WTC11 (cell line): Measurements from ENCODE around the gene UVRAG. TPM values are rescaled to one million over a fixed set of nuclear protein-coding genes. Genes with fewer than 3 reads are reported as not detected.

ENCODE experiments used
- ATAC-seq: fragments of 200-7000 bp; cut with Tn5 transposase; 2 replicates; pipeline ENCODE4 v1.10.0; 2021; ENCODE audit warnings: mild to moderate bottlenecking, moderate library complexity
- CTCF ChIA-PET: fragments of 300-600 bp; sonication (Branson Sonifier 250); formaldehyde crosslinking; loops from one replicate; lab custom pipeline; 2021; ENCODE audit warnings: antibody characterized with exemption; lab: Charles Lee
- POLR2A ChIA-PET: fragments of 350-600 bp; sonication (Branson Sonifier 250); formaldehyde crosslinking; loops from one replicate; lab custom pipeline; 2021; ENCODE audit warnings: antibody characterized with exemption; lab: Charles Lee
- DNase-seq: peaks from one replicate; pipeline ENCODE4 v3.0.0; 2021; ENCODE audit warnings: low spot score
- H3K27ac Mint-ChIP-seq: 2 replicates; pipeline ENCODE4 v1.8.0; 2021; ENCODE audit warnings: mixed read lengths
- H3K27me3 Mint-ChIP-seq: 2 replicates; pipeline ENCODE4 v1.8.0; 2021; ENCODE audit warnings: low read depth, mild to moderate bottlenecking, moderate library complexity, mixed read lengths
- H3K36me3 Mint-ChIP-seq: 2 replicates; pipeline ENCODE4 v1.8.0; 2021; ENCODE audit warnings: mixed read lengths
- H3K4me1 Mint-ChIP-seq: 2 replicates; pipeline ENCODE4 v1.8.0; 2022; ENCODE audit warnings: mixed read lengths
- H3K4me3 Mint-ChIP-seq: 2 replicates; pipeline ENCODE4 v1.8.0; 2021; ENCODE audit warnings: mild to moderate bottlenecking, moderate library complexity, mixed read lengths
- H3K9me3 Mint-ChIP-seq: 2 replicates; pipeline ENCODE4 v1.8.0; 2021; ENCODE audit warnings: mixed read lengths
- CREB1 ChIP-seq: sonication (generic); formaldehyde crosslinking; IDR thresholded peaks from 2 replicates; pipeline ENCODE4 v1.8.0; 2023; ENCODE audit warnings: mild to moderate bottlenecking, missing genetic modification reagents
- ELF4 ChIP-seq: sonication (generic); formaldehyde crosslinking; IDR thresholded peaks from 2 replicates; pipeline ENCODE4 v1.8.1; 2022; ENCODE audit warnings: low read depth, mild to moderate bottlenecking, moderate library complexity, missing genetic modification reagents
- FOXK1 ChIP-seq: sonication (generic); formaldehyde crosslinking; IDR thresholded peaks from 2 replicates; pipeline ENCODE4 v1.8.0; 2022; ENCODE audit warnings: mild to moderate bottlenecking, moderate library complexity, missing genetic modification reagents
- NFE2L1 ChIP-seq: sonication (generic); formaldehyde crosslinking; IDR thresholded peaks from 2 replicates; pipeline ENCODE4 v1.8.1; 2023; ENCODE audit warnings: missing genetic modification reagents
- SMAD3 ChIP-seq: sonication (generic); formaldehyde crosslinking; IDR thresholded peaks from 2 replicates; pipeline ENCODE4 v1.8.0; 2022; ENCODE audit warnings: missing genetic modification reagents, mild to moderate bottlenecking, borderline replicate concordance
- SOX15 ChIP-seq: fragments of 250-450 bp; sonication (Bioruptor Pico); IDR thresholded peaks from 2 replicates; pipeline ENCODE4 v1.9.0; 2021; ENCODE audit warnings: mild to moderate bottlenecking
- TCF7 ChIP-seq: sonication (generic); formaldehyde crosslinking; IDR thresholded peaks from 2 replicates; pipeline ENCODE4 v1.8.0; 2022; ENCODE audit warnings: mild to moderate bottlenecking, low read depth, missing genetic modification reagents, moderate library complexity
- TEAD4 ChIP-seq: sonication (generic); formaldehyde crosslinking; IDR thresholded peaks from 2 replicates; pipeline ENCODE4 v1.8.0; 2022; ENCODE audit warnings: mild to moderate bottlenecking, missing genetic modification reagents
- ZNF121 ChIP-seq: sonication (generic); formaldehyde crosslinking; IDR thresholded peaks from 2 replicates; pipeline ENCODE4 v1.8.0; 2023; ENCODE audit warnings: missing genetic modification reagents
- ZNF396 ChIP-seq: fragments of 250-450 bp; sonication (Bioruptor Pico); IDR thresholded peaks from 2 replicates; pipeline ENCODE4 v1.8.0; 2021; ENCODE audit warnings: mild to moderate bottlenecking, moderate library complexity, borderline replicate concordance
- ZNF423 ChIP-seq: fragments of 250-450 bp; sonication (Bioruptor Pico); IDR thresholded peaks from 2 replicates; pipeline ENCODE4 v2.1.2; 2022; ENCODE audit warnings: mild to moderate bottlenecking, moderate library complexity
- total RNA-seq: library from RNA; stranded (reverse); gene quantifications from 3 replicates; pipeline ENCODE4 v1.2.3, GENCODE V29; 2021
- TF ChIP-seq, protein P1 (sequence below): sonication (generic); formaldehyde crosslinking; IDR thresholded peaks from 2 replicates; pipeline ENCODE4 v1.8.1; 2023; ENCODE audit warnings: mild to moderate bottlenecking, moderate library complexity, missing genetic modification reagents
- TF ChIP-seq, protein P2 (sequence below): sonication (generic); formaldehyde crosslinking; IDR thresholded peaks from 2 replicates; pipeline ENCODE4 v1.8.1; 2023; ENCODE audit warnings: mild to moderate bottlenecking, missing genetic modification reagents, moderate library complexity
- TF ChIP-seq, protein P3 (sequence below): sonication (generic); formaldehyde crosslinking; IDR thresholded peaks from 2 replicates; pipeline ENCODE4 v1.8.1; 2023; ENCODE audit warnings: mild to moderate bottlenecking, missing genetic modification reagents, moderate library complexity
- TF ChIP-seq, protein P4 (sequence below): fragments of 250-450 bp; sonication (Bioruptor Pico); IDR thresholded peaks from 2 replicates; pipeline ENCODE4 v1.9.0; 2021; ENCODE audit warnings: moderate library complexity, mild to moderate bottlenecking, inconsistent platforms, borderline replicate concordance
- TF ChIP-seq, protein P5 (sequence below): fragments of 250-450 bp; sonication (Bioruptor Pico); IDR thresholded peaks from 2 replicates; pipeline ENCODE4 v1.9.0; 2021; ENCODE audit warnings: mild to moderate bottlenecking
- TF ChIP-seq, protein P6 (sequence below): fragments of 250-450 bp; sonication (Bioruptor Pico); IDR thresholded peaks from 2 replicates; pipeline ENCODE4 v1.9.0; 2021; ENCODE audit warnings: mild to moderate bottlenecking

Gene UVRAG
- total RNA-seq, 1 experiment from 2014 or later, result 14.5 TPM

DNA sequence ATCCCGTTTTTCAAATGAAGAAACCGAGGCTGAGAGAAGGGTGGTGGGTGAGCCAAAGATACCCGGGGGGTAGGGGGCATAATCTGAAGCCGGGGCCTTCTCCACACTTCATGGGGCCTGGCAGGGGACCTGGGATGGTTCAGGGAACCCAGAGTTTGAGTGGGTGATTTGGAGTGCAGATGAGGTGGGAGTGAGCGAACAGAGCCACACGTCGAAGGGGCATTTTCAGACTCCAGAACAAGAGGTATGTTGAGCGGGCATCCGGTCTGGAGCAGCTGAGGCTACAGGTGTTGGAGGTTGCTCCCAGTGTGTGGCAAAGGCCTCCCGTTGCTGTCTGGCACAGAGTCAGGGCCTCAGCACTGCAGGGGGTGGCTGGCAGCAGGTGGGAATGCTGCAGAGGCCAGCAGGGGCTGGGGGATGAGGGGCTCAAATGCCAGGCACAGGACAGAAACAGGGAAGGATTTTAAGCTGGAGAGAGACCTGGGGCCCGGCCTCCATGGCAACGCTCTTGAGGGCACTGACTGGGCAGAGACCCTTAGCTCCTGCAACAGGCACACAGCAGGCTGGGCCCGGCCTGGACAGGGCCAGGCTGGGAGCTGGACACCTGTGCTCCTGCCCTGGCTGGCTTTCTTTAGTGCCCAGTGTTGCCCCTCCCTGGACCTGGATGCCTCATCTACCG, 345.1 kb downstream of the UVRAG start (continued):
- TF ChIP-seq, protein P1, sequence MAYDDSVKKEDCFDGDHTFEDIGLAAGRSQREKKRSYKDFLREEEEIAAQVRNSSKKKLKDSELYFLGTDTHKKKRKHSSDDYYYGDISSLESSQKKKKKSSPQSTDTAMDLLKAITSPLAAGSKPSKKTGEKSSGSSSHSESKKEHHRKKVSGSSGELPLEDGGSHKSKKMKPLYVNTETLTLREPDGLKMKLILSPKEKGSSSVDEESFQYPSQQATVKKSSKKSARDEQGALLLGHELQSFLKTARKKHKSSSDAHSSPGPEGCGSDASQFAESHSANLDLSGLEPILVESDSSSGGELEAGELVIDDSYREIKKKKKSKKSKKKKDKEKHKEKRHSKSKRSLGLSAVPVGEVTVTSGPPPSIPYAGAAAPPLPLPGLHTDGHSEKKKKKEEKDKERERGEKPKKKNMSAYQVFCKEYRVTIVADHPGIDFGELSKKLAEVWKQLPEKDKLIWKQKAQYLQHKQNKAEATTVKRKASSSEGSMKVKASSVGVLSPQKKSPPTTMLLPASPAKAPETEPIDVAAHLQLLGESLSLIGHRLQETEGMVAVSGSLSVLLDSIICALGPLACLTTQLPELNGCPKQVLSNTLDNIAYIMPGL (CRISPR knock-in tag), result no peak
- TF ChIP-seq, protein P2, sequence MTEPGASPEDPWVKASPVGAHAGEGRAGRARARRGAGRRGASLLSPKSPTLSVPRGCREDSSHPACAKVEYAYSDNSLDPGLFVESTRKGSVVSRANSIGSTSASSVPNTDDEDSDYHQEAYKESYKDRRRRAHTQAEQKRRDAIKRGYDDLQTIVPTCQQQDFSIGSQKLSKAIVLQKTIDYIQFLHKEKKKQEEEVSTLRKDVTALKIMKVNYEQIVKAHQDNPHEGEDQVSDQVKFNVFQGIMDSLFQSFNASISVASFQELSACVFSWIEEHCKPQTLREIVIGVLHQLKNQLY (CRISPR knock-in tag), result no peak
- TF ChIP-seq NFE2L1 (CRISPR knock-in tag) (no peak), CREB1 (CRISPR knock-in tag) (no peak)
- TF ChIP-seq, protein P3, sequence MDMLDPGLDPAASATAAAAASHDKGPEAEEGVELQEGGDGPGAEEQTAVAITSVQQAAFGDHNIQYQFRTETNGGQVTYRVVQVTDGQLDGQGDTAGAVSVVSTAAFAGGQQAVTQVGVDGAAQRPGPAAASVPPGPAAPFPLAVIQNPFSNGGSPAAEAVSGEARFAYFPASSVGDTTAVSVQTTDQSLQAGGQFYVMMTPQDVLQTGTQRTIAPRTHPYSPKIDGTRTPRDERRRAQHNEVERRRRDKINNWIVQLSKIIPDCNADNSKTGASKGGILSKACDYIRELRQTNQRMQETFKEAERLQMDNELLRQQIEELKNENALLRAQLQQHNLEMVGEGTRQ (CRISPR knock-in tag), result no peak
- TF ChIP-seq, protein P4, sequence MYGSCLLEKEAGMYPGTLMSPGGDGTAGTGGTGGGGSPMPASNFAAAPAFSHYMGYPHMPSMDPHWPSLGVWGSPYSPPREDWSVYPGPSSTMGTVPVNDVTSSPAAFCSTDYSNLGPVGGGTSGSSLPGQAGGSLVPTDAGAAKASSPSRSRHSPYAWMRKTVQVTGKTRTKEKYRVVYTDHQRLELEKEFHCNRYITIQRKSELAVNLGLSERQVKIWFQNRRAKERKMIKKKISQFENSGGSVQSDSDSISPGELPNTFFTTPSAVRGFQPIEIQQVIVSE (CRISPR knock-in tag), result no peak
- TF ChIP-seq, all 79 proteins: peak for 0

DNA sequence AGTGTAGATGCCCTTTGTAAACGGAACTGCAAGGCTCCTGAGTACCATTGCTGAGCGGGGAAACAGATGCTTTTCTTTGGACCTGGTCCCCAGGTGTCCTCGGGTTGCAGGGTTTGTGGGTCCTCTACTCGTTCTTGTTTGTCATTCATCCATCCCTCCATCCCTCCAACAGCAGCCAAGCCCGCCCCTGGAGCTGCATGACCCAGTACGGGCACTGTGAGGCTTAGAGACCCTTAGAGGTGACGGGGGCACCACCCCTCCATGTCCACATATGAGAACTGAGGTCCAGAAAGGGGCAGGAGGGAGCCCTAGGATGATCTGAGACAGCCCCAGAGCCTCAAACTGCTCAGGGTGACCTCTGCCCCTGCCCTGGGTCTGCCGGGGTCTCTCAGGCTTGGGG, 345.8 kb downstream of the UVRAG start:
- DNase-seq, result no peak
- Mint-ChIP-seq H3K27me3 (peaks cover 17% of the 10 kb centered on the region), H3K9me3 (no peaks in the 10 kb centered on the region), H3K4me3 (no peak overlapping the region), H3K27ac (no peak overlapping the region), H3K4me1 (no peaks in the 10 kb centered on the region), H3K36me3 (no peaks in the 10 kb centered on the region)
- ChIA-PET CTCF (interaction anchor here (0.8 to 1.3 kb wide), 2 partner anchors 9 to 48 kb away, joined by 3 to 16 read pairs; no protein-coding TSS in a partner anchor), POLR2A (no interaction called here)
- TF ChIP-seq, protein P5, sequence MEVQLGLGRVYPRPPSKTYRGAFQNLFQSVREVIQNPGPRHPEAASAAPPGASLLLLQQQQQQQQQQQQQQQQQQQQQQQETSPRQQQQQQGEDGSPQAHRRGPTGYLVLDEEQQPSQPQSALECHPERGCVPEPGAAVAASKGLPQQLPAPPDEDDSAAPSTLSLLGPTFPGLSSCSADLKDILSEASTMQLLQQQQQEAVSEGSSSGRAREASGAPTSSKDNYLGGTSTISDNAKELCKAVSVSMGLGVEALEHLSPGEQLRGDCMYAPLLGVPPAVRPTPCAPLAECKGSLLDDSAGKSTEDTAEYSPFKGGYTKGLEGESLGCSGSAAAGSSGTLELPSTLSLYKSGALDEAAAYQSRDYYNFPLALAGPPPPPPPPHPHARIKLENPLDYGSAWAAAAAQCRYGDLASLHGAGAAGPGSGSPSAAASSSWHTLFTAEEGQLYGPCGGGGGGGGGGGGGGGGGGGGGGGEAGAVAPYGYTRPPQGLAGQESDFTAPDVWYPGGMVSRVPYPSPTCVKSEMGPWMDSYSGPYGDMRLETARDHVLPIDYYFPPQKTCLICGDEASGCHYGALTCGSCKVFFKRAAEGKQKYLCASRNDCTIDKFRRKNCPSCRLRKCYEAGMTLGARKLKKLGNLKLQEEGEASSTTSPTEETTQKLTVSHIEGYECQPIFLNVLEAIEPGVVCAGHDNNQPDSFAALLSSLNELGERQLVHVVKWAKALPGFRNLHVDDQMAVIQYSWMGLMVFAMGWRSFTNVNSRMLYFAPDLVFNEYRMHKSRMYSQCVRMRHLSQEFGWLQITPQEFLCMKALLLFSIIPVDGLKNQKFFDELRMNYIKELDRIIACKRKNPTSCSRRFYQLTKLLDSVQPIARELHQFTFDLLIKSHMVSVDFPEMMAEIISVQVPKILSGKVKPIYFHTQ, result no peak
- no peak for TF ChIP-seq TEAD4 (CRISPR knock-in tag)
- no peak for TF ChIP-seq ELF4 (CRISPR knock-in tag)
- no peak for TF ChIP-seq TCF7 (CRISPR knock-in tag)
- no peak for TF ChIP-seq SOX15 (CRISPR knock-in tag)
- no peak for TF ChIP-seq SMAD3
- TF ChIP-seq ZNF121 (CRISPR knock-in tag), result no peak
- TF ChIP-seq ZNF423, result no peak
- TF ChIP-seq ZNF396 (CRISPR knock-in tag), result no peak
- TF ChIP-seq FOXK1, result no peak
- TF ChIP-seq, protein P6, sequence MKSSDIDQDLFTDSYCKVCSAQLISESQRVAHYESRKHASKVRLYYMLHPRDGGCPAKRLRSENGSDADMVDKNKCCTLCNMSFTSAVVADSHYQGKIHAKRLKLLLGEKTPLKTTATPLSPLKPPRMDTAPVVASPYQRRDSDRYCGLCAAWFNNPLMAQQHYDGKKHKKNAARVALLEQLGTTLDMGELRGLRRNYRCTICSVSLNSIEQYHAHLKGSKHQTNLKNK (CRISPR knock-in tag), result no peak
- no peak for ATAC-seq
